Stimulated activated CD4-positive, alpha-beta T cell treated with anti-CD3 and anti-CD28 coated beads, Interleukin-4, amount 100 ng/mL, for 4 hours (primary cell): Measurements from ENCODE around the gene TGM6.
"Not testable (repeated sequence)": the region's sequence is repeated elsewhere in the genome, so short reads cannot be mapped to it uniquely, and the experiment has no call there.

Experiments used
- DNase-seq, 2 experiments: peaks; one replicate each; pipeline ENCODE4 v3.0.0-alpha.2; 2020

The TGM6 gene

GRCh38 chr20:2400290-2400689, 19.6 kb downstream of the TGM6 start:
- no peak for DNase-seq

- no peak for DNase-seq
Observed at GRCh38 chr20:2401527-2401926, 20.8 kb downstream of the TGM6 start.

GRCh38 chr20:2402271-2402980, 21.7 kb downstream of the TGM6 start:
- no peak for DNase-seq

GRCh38 chr20:2403291-2404052, 22.8 kb downstream of the TGM6 start:
- no peak for DNase-seq

GRCh38 chr20:2405693-2406065, 25.0 kb downstream of the TGM6 start:
- no peak for DNase-seq

GRCh38 chr20:2407355-2407754, 26.7 kb downstream of the TGM6 start:
- DNase-seq: not testable (repeated sequence)

- no peak for DNase-seq
Observed at GRCh38 chr20:2408111-2408510, 27.4 kb downstream of the TGM6 start.

- no peak for DNase-seq
Observed at GRCh38 chr20:2416541-2417212, 36.0 kb downstream of the TGM6 start.

GRCh38 chr20:2417213-2417541, 36.5 kb downstream of the TGM6 start:
- DNase-seq: no peak

GRCh38 chr20:2418388-2418787, 37.7 kb downstream of the TGM6 start:
- DNase-seq: no peak

GRCh38 chr20:2420510-2420909, 39.8 kb downstream of the TGM6 start:
- DNase-seq: no peak

GRCh38 chr20:2421247-2421646, 40.5 kb downstream of the TGM6 start:
- no peak for DNase-seq

GRCh38 chr20:2429051-2429450, 48.4 kb downstream of the TGM6 start:
- no peak for DNase-seq

- no peak for DNase-seq
Observed at GRCh38 chr20:2430538-2430937, 49.8 kb downstream of the TGM6 start.

GRCh38 chr20:2431185-2431584, 50.5 kb downstream of the TGM6 start:
- DNase-seq: no peak

- DNase-seq: no peak
Observed at GRCh38 chr20:2446845-2447244, 66.1 kb downstream of the TGM6 start.

GRCh38 chr20:2449386-2449785, 68.7 kb downstream of the TGM6 start:
- DNase-seq: no peak

GRCh38 chr20:2451422-2451821, 70.7 kb downstream of the TGM6 start:
- DNase-seq: no peak

- DNase-seq: peak; percentile 42 to 62
Observed at GRCh38 chr20:2451939-2452732, 71.4 kb downstream of the TGM6 start.

GRCh38 chr20:2453792-2454191, 73.1 kb downstream of the TGM6 start:
- DNase-seq: no peak

GRCh38 chr20:2455771-2456497, 75.2 kb downstream of the TGM6 start:
- no peak for DNase-seq

- no peak for DNase-seq
Observed at GRCh38 chr20:2458919-2459499, 78.3 kb downstream of the TGM6 start.
